HG03095 (cell line): Measurements from ENCODE around the gene HDAC3.

Experiments
- ATAC-seq: cut with Tn5 transposase; IDR thresholded peaks from one replicate; pipeline ENCODE4 v1.9.1; 2021; ENCODE audit warnings: moderate library complexity; ENCODE audit not compliant: unreplicated experiment

Gene HDAC3

GRCh38 chr5:141662028-141662427 lies 25.4 kb upstream of the HDAC3 start:
- ATAC-seq, result no peak

DNA sequence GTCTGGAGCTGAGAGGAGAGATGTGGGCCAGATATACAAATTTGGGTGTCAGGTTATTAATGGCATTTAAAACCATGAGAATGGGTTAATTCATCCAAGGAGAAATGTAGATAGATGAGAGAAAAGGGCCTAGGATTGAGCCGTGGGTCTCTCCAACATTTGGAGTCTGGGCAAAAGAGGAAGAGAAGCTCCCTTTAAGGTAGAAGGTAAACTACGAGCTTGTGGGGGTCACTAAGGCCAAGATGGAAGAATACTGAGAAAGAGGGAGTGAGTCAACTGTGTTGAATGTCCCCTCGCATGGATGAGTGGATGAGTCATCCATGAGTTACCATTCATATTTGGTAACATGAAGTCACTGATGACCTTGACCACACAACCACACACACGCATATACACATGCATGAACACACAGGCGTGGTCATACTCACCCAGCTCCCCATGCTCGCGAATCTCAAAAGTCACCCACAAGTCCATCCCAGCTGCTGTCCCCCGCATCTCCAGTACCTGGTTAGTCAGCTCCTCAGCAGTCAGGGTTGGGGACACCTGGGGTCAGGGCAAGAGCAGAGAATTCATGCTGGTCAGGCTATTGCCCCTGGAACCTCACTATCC lies 21.4 kb upstream of the HDAC3 start:
- peak; percentile 59 for ATAC-seq

DNA sequence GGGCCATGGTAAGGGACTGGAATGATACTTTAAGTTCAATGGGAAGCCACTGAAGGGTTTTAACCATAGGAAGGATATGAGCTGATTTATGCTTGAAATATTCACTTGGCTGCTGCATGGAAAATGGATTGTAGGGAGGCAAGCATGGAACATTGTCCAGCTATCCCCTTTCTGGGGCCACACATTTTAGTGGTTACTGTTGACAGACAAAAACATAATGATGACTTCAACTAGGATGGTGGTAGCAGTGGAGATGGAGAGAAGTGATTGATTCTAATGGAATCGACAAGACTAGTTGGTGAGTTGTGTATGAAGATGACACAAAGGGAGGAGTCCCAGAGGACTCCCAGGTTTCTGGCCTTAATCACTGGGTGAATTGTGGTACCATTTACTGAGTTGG lies 20.8 kb upstream of the HDAC3 start:
- ATAC-seq, result no peak

DNA sequence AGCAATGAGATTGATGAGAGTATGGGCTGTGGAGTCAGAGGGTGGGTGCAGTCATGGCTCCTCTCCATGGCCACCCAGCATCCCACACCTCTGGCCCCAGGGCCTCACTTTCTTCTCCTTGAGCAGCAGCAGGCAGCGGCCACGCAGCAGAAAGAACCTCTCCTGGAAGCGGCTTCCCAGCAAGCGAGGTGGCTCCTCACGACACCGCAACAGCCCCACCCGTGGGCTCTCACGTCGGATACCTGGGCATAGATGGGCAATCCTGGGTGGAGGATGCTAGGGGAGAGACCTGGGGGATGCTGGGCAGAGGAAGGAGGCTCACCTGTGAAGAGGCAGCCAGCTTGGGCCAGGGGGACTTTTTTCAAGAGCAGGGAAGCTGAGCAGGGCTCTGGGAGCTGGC lies 19.7 kb upstream of the HDAC3 start:
- ATAC-seq, result no peak

- no peak for ATAC-seq
Measured at GRCh38 chr5:141655020-141655419, 18.4 kb upstream of the HDAC3 start.

GRCh38 chr5:141654298-141654697 lies 17.6 kb upstream of the HDAC3 start:
- ATAC-seq, result no peak

GRCh38 chr5:141651728-141652105 lies 15.1 kb upstream of the HDAC3 start:
- no peak for ATAC-seq

DNA sequence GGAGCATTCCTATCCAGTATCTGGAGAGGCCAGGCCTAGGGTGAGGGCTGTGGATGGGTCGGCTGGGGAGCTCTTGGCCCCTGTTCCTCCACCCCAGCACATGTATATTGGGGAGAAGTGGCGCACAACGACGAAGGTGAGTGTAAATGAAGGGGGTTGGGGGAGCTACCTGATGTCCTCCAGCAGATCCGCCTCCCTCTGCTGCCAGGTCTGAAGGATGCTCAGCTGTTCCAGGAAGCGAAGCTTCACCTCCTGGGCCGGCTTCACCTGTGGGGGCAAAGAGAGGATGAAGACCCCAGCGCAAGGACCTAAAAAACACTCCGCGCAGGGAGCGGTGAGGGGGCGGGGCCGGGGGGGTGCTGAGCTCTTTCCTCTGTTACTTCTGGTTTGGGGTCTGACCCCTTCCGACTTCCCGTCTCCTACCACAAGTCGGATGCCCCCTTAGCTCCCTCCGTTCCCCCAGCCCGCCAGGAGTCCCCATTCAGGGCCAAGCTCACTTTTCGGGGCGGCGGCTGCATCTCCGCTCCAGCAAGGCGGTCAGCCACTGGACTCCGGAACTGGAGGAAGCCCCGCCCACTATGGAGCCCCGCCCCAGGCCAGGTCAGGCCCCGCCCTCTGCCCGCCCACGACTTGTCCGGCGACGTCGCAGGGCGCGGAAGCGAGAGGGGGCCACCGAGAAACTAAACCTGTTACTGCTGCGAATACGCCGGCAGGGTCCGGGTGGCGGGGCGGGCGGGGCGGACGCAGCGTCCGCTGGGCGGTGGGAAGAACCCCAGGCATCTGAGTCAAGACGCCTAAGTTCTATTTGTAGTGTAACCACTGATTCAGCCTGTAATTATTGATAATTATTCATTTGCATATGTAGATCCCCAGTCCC lies 14.4 kb upstream of the HDAC3 start, which contains the start of gene FCHSD1:
FCHSD1 (minus strand) TSS at position 568 of the 877 bp plus-strand sequence; CDS start at position 518, 50 bp downstream.
- peak; percentile 97 for ATAC-seq

DNA sequence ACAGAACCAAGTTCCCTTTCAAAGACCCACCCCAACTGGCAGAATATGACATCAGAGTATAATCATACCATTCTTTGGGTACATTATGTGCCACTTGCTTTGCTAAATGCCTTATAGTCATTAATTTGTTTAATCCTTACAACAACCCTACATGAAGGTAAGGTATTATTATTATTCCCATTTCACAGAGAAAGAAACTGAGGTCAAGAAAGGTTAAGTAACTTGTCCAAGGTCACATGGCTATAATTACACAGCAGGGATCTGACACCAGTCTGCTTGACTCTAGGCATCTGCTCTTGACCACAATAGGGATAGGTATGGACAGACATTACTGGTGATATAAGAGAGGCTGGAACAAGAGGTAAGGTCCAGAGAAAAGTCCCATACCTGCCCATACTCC lies 13.3 kb upstream of the HDAC3 start:
- ATAC-seq, result no peak

DNA sequence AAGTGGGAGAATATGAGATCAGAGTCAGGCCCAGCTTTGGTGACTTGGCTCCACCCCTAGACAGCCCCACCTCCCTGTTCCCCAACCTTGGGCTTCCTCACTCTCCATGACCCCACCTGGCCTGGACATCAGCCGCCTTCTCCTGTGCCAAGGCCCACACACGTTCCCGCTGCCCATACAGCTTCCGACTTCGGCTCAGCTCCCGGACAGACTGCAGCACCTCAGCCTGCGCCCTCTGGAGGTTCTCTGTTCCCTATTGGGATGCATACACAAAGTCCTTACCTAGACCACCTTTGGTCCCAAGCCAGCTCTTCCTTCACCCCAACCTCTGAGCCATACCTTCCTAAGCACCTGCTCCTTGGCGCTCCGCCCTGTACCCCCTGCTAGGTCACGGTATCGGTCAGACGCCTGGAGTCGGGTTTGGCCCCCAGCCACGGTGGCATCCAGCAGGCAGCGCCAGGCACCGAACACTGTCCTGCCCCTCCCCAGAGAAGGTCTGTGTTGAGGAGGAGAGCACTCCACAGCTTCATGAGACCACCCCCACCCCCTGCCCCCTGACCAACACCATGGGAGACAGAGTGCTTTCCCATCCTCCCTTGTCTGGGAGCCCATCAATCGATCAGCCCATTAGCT lies 12.5 kb upstream of the HDAC3 start:
- no peak for ATAC-seq

DNA sequence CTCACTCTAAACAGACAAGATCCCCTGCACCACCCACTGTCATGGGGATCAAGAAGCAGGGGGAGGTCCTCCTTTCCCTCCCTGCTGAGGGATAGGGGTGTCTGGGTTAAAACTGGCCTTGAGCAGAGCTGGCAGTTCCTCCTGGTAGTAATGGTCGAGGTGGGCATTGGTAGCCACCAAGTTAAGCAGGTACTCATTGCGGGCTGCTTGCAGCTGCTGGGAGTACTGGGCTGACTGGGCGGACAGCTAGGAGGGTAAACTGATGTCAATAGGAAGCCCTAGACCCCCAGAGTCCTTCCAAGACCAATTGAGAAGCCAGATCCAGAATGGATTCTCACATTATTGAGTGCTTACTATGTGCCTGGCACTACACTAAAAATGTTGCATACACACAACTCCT lies 11.2 kb upstream of the HDAC3 start:
- ATAC-seq, result no peak

DNA sequence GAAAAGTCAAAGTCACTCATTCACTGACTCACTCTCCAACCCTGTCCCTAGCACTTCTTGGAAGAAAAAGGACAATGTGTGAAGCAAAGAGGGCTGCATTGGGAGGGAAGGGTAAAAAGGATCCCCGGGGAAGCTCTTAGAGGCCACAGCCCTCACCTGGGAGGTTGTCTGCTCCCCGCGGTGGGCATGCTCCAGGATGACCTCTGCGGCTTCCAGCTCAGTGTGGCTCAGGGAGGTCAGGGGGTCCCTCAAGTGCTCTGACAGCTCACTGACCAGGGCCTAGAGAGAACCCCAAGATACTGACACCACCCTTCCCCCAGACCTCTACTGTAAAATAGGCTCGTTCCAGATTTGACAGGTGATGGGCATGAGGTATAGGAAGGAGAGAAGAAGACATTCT lies 10.6 kb upstream of the HDAC3 start:
- ATAC-seq, result no peak

DNA sequence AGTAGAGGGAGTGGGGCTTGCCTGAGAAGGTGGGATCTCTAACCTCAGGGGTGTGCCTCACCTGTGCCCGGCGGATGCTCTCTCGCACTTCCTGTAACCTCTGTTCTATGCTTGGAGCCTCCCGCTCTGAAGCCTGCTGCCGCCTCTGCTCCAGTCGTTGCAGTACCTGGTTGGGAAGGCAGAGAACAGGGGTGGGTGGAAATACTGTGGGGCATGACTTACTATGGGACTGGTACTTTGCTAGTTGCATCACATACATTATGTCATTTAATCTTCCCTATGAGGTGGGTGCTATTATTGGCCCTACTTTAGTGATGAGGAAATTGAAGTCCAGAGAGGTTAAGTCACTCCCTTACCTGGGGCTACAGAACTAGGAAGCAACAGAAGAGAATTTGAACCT lies 9.4 kb upstream of the HDAC3 start:
- no peak for ATAC-seq

GRCh38 chr5:141641634-141642267 lies 5.1 kb upstream of the HDAC3 start:
- peak; percentile 43 for ATAC-seq

DNA sequence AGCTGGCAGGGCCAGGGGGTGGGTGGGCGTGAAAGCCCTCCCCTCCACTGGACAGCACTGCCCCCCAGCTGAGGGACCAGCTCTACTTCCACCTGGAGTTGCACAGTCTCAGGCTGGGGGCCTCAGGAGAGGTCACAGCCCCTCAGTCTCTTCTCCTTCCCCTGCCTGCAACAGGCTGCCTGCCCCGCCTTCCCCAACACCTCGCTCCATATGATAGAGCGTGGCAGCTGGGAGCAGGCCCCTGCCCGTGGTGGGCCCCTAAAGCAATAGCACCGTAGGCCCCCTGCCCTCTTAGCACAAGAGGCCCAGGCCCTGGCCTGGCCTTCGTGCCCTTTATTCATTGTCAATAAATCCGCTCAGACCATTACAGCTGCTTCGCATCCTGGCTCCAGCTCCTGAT lies 4.0 kb upstream of the HDAC3 start:
- ATAC-seq, result no peak

DNA sequence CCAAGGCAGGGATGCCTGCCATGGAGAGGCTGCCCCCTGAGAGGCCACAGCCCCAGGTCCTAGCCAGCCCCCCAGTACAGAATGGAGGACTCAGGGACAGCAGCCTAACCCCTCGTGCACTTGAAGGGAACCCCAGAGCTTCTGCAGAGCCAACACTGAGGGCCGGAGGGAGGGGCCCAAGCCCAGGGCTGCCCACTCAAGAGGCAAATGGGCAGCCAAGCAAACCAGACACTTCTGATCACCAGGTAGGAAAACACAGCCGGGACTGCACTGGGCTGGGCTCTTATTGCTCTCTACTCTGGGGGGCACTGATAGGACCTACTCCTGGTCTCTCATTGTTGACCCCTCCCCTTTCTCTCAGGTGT lies 3.4 kb upstream of the HDAC3 start:
- no peak for ATAC-seq

GRCh38 chr5:141639357-141640050 lies 2.9 kb upstream of the HDAC3 start:
- no peak for ATAC-seq

DNA sequence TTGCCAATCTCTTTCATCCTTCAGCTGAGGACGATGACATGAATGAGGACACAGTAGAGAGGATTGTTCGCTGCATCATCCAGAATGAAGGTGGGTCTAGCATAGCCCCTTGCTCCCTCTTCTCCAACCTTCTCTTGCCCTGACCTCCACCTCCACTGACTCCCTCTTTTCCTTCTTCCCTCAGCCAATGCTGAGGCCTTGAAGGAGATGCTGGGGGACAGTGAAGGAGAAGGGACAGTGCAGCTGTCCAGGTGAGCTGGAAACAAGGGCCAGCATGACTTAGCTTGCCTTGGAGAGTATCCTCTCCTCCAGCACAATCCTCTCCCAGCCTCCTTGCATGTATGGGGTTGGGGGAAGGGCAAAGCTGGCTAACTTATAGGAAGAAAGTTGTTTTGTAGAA lies 2.1 kb upstream of the HDAC3 start:
- ATAC-seq, result no peak

- no peak for ATAC-seq
Measured at GRCh38 chr5:141637767-141638419, 1.2 kb upstream of the HDAC3 start.

- ATAC-seq, result peak; percentile 21
Measured at GRCh38 chr5:141637123-141637766, 596 bp upstream of the HDAC3 start.
